Left ventricle myocardium inferior (tissue), 1 donor: Measurements from ENCODE around the gene MED12L. TPM values are rescaled to one million over a fixed set of nuclear protein-coding genes. Genes with fewer than 3 reads are reported as not detected.

Experiments
- DNase-seq: peaks from one replicate; pipeline ENCODE4 v3.0.0-alpha.2; 2020
- H3K27ac ChIP-seq: fragments of 200-600 bp; replicated peaks from 2 replicates; pipeline ENCODE4 v1.8.0; 2021
- H3K27me3 ChIP-seq: fragments of 200-600 bp; 2 replicates; pipeline ENCODE4 v1.8.0; 2021; ENCODE audit warnings: low read depth
- H3K36me3 ChIP-seq: fragments of 200-600 bp; 2 replicates; pipeline ENCODE4 v1.8.0; 2021
- H3K4me1 ChIP-seq: fragments of 200-600 bp; 2 replicates; pipeline ENCODE4 v1.8.0; 2021
- H3K4me3 ChIP-seq: fragments of 200-600 bp; 2 replicates; pipeline ENCODE4 v1.8.0; 2021; ENCODE audit warnings: mild to moderate bottlenecking, moderate library complexity
- H3K9me3 ChIP-seq: fragments of 200-600 bp; replicated peaks from 2 replicates; pipeline ENCODE4 v1.8.0; 2021
- intact Hi-C: fragments of 100-400 bp; cut with micrococcal nuclease; formaldehyde crosslinking; loops from one replicate; pipeline ENCODE4 v1.11.0; 2022
- total RNA-seq: library from RNA; stranded (reverse); fragmentation: NEBNext Ultra II Directional; extraction: Animal tissue kit (Norgen Biotek cat#: 25700); gene quantifications from one replicate; pipeline ENCODE4 v1.2.1, GENCODE V29; 2021
- TF ChIP-seq, protein P1 (sequence below): fragments of 200-600 bp; IDR thresholded peaks from 2 replicates; pipeline ENCODE4 v1.8.0; 2021; ENCODE audit warnings: antibody characterized with exemption, mild to moderate bottlenecking, borderline replicate concordance
- donor health status: DM: no; HTN: yes; CAD: no; lungs with severe emphysema.

The MED12L gene
- total RNA-seq, 1 donor from 2014 or later, result 0.82 TPM

DNA sequence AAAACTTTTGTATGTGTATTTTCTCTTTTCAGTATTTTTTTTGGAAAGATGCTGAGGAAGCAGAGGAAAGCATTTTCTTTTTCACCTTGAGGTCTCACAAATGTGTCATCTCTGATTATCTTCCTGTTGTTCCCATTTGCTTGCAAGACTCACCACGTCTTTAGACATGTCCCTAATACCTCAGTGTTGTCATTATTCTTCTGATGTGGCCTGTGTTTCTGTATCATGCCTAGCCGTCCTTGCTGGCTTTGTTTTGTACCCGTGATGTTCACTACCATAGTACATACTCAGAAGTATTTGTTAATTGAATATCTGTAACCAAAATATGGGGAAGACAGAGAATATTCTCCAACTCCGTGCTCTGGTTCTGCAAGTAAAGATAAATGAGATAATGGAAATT, 197.9 kb downstream of the MED12L start:
- Histone ChIP-seq H3K27ac (peak overlapping the region; percentile 45), H3K27me3 (no peaks in the 10 kb centered on the region), H3K4me1 (peaks cover 10% of the 10 kb centered on the region), H3K4me3 (no peak overlapping the region), H3K36me3 (no peaks in the 10 kb centered on the region), H3K9me3 (no peaks in the 10 kb centered on the region)
- intact Hi-C loops, result loop anchor here (2.0 kb wide), 2 partner anchors 55 to 115 kb away; no protein-coding TSS in a partner anchor
- TF ChIP-seq, protein P1, sequence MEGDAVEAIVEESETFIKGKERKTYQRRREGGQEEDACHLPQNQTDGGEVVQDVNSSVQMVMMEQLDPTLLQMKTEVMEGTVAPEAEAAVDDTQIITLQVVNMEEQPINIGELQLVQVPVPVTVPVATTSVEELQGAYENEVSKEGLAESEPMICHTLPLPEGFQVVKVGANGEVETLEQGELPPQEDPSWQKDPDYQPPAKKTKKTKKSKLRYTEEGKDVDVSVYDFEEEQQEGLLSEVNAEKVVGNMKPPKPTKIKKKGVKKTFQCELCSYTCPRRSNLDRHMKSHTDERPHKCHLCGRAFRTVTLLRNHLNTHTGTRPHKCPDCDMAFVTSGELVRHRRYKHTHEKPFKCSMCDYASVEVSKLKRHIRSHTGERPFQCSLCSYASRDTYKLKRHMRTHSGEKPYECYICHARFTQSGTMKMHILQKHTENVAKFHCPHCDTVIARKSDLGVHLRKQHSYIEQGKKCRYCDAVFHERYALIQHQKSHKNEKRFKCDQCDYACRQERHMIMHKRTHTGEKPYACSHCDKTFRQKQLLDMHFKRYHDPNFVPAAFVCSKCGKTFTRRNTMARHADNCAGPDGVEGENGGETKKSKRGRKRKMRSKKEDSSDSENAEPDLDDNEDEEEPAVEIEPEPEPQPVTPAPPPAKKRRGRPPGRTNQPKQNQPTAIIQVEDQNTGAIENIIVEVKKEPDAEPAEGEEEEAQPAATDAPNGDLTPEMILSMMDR, result no peak
- DNase-seq, result no peak

GRCh38 chr3:151283907-151284461, 198.5 kb downstream of the MED12L start:
- peaks cover 10% of the 10 kb centered on the region for H3K4me1 ChIP-seq
- intact Hi-C loops, result loop anchor here (2.0 kb wide), 2 partner anchors 55 to 115 kb away; no protein-coding TSS in a partner anchor
- H3K4me3 ChIP-seq, result no peak overlapping the region
- TF ChIP-seq, protein P1, result no peak
- H3K27ac ChIP-seq, result peak overlapping the region; percentile 45
- no peaks in the 10 kb centered on the region for H3K27me3 ChIP-seq
- no peaks in the 10 kb centered on the region for H3K36me3 ChIP-seq
- H3K9me3 ChIP-seq, result no peaks in the 10 kb centered on the region
- peak; percentile 23 for DNase-seq

DNA sequence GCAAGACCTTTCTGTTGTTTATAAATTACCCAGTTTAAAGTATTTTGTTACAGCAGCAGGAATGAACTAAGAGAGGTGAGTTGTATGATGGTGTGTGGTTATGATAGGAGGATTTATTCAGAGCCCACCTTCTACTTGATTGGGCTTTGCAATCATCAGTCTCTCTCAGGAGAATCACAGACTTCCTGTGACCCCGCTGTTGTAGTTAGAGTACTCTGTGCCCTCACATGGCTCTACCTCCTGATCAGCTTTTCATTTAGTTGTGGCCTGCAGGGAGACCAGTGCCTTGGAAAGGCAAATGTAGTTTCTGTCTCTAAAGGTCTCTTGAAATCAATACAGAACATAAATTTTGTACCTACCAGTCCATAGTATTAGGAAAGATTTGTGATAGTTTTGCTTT, 200.5 kb downstream of the MED12L start:
- TF ChIP-seq, protein P1, result no peak
- Histone ChIP-seq H3K9me3 (no peaks in the 10 kb centered on the region), H3K27me3 (no peaks in the 10 kb centered on the region), H3K4me3 (no peak overlapping the region), H3K27ac (no peak overlapping the region), H3K4me1 (peaks cover 10% of the 10 kb centered on the region), H3K36me3 (no peaks in the 10 kb centered on the region)
- intact Hi-C loops, result no loop called here
- no peak for DNase-seq

GRCh38 chr3:151289445-151289844, 204.0 kb downstream of the MED12L start:
- intact Hi-C loops, result no loop called here
- Histone ChIP-seq H3K4me1 (no peaks in the 10 kb centered on the region), H3K9me3 (no peaks in the 10 kb centered on the region), H3K27ac (no peak overlapping the region), H3K36me3 (no peaks in the 10 kb centered on the region), H3K4me3 (no peak overlapping the region), H3K27me3 (peaks cover 8% of the 10 kb centered on the region)
- TF ChIP-seq, protein P1, result no peak
- no peak for DNase-seq

- Histone ChIP-seq H3K27ac (no peak overlapping the region), H3K4me3 (no peak overlapping the region), H3K36me3 (no peaks in the 10 kb centered on the region), H3K9me3 (no peaks in the 10 kb centered on the region), H3K27me3 (peaks cover 8% of the 10 kb centered on the region), H3K4me1 (no peaks in the 10 kb centered on the region)
- no peak for DNase-seq
- TF ChIP-seq, protein P1, result peak; percentile 34
- intact Hi-C loops, result no loop called here
Observed at GRCh38 chr3:151290673-151291072, 205.2 kb downstream of the MED12L start.

DNA sequence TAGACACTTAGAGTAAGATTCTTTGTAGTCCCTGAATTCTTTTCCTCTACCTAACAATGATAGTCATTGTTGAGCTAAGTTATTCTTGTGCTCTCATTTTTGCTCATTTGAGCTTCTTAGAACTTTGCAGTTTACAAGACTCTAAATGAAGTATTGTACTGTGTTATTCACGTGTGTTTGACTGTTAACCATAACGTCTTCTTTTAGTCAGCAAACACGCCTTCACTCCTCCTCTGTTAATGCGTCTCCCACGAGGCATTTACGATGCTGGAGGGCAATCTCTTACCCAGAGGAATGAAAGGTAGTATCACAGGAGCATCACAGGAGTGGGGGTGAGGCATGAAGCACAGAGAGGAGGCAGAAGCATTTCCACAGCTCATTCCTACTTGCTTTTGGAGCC, 207.7 kb downstream of the MED12L start:
- DNase-seq, result no peak

More for the DNA sequence above, 207.7 kb downstream of the MED12L start:
- Histone ChIP-seq H3K4me3 (no peak overlapping the region), H3K36me3 (no peaks in the 10 kb centered on the region), H3K4me1 (no peaks in the 10 kb centered on the region), H3K27ac (no peak overlapping the region), H3K9me3 (no peaks in the 10 kb centered on the region), H3K27me3 (peaks cover 15% of the 10 kb centered on the region)
- intact Hi-C loops, result no loop called here
- TF ChIP-seq, protein P1, result no peak
